H1 (cell line): ENCODE data around the gene TWNK. TPM values are rescaled to one million over a fixed set of nuclear protein-coding genes. Genes with fewer than 3 reads are reported as not detected.

Source experiments
- BCL11A ChIP-seq, 2 experiments: IDR thresholded peaks; one replicate each; pipeline ENCODE4 v1.6.1; 2011; ENCODE audit warnings: low read depth in 2 of 2, low read length in 2 of 2, mild to moderate bottlenecking in 2 of 2
- BRCA1 ChIP-seq: IDR thresholded peaks from 2 replicates; pipeline ENCODE4 v1.6.1; 2012; ENCODE audit warnings: low read depth, low read length, improper control_type of control experiment
- CHD1 ChIP-seq: IDR thresholded peaks from 2 replicates; pipeline ENCODE4 v1.6.1; 2012; ENCODE audit warnings: low read depth, low read length, improper control_type of control experiment
- CHD2 ChIP-seq: IDR thresholded peaks from 2 replicates; pipeline ENCODE4 v1.6.1; 2012; ENCODE audit warnings: low read length, improper control_type of control experiment
- EGR1 ChIP-seq: IDR thresholded peaks from 2 replicates; pipeline ENCODE4 v1.6.1; 2011; ENCODE audit warnings: low read depth, low read length, borderline replicate concordance
- FOSL1 ChIP-seq: IDR thresholded peaks from 2 replicates; pipeline ENCODE4 v1.6.1; 2011; ENCODE audit warnings: mild to moderate bottlenecking, low read depth, low read length, moderate library complexity; ENCODE audit not compliant: insufficient read depth
- NANOG ChIP-seq: IDR thresholded peaks from 2 replicates; pipeline ENCODE4 v1.6.1; 2011; ENCODE audit warnings: low read length, low read depth, mild to moderate bottlenecking, inconsistent platforms; ENCODE audit not compliant: insufficient read depth, poor library complexity, severe bottlenecking
- PHF8 ChIP-seq: fragments of 200-600 bp; sonication (generic); conservative IDR thresholded peaks from 2 replicates; pipeline ENCODE4 v1.7.1; 2012; ENCODE audit warnings: low read depth, mild to moderate bottlenecking, inconsistent platforms, low read length, moderate library complexity
- POLR2A ChIP-seq, 2 experiments: IDR thresholded peaks; 1 replicate in 1 of 2; 2 replicates in 1 of 2; pipeline ENCODE4 v1.6.1; 2011; ENCODE audit warnings: low read depth in 2 of 2, low read length in 2 of 2, mild to moderate bottlenecking in 2 of 2; ENCODE audit errors: control extremely low read depth in 1 of 2
- POLR2AphosphoS5 ChIP-seq: IDR thresholded peaks from 2 replicates; pipeline ENCODE4 v1.6.1; 2011; ENCODE audit warnings: low read depth, low read length
- POU5F1 ChIP-seq: IDR thresholded peaks from 2 replicates; pipeline ENCODE4 v1.6.1; 2011; ENCODE audit warnings: low read depth, mild to moderate bottlenecking, low read length, moderate library complexity
- RAD21 ChIP-seq, 2 experiments: IDR thresholded peaks in 1 of 2; conservative IDR thresholded peaks in 1 of 2; 2 replicates each; pipeline ENCODE4 v1.6.1; 2011; ENCODE audit warnings: low read depth in 2 of 2, low read length in 2 of 2, improper control_type of control experiment in 1 of 2, inconsistent platforms in 1 of 2, mild to moderate bottlenecking in 1 of 2, moderate library complexity in 1 of 2
- RXRA ChIP-seq: IDR thresholded peaks from 2 replicates; pipeline ENCODE4 v1.6.1; 2011; ENCODE audit warnings: low read depth, mild to moderate bottlenecking, low read length, moderate library complexity; ENCODE audit not compliant: insufficient read depth
- SIN3A ChIP-seq, 2 experiments: IDR thresholded peaks in 1 of 2; conservative IDR thresholded peaks in 1 of 2; 2 replicates each; pipeline ENCODE4 v1.6.1; 2011 to 2012; ENCODE audit warnings: low read length in 2 of 2, improper control_type of control experiment in 1 of 2, low read depth in 1 of 2, mild to moderate bottlenecking in 1 of 2
- SP1 ChIP-seq: IDR thresholded peaks from 2 replicates; pipeline ENCODE4 v1.6.1; 2011; ENCODE audit warnings: low read depth, low read length
- TEAD4 ChIP-seq: IDR thresholded peaks from 2 replicates; pipeline ENCODE4 v1.6.1; 2012; ENCODE audit warnings: low read depth, low read length, inconsistent platforms, mixed read lengths
- YY1 ChIP-seq: IDR thresholded peaks from 2 replicates; pipeline ENCODE4 v1.6.1; 2011; ENCODE audit warnings: low read depth, mild to moderate bottlenecking, low read length
- polyA plus RNA-seq, 7 experiments: library from polyadenylated mRNA; depleted of rRNA in 3 of 7; stranded (reverse) in 5 of 7; unstranded in 2 of 7; fragments of >200 nt in 5 of 7; fragments of 200-250 nt in 2 of 7; gene quantifications; 1 replicate in 5 of 7; 2 replicates in 1 of 7; 4 replicates in 1 of 7; pipeline versions ENCODE4 v1.2.1 to v1.2.3, GENCODE V29; 2011 to 2013; ENCODE audit warnings: missing spikeins in 2 of 7, mixed read lengths in 2 of 7
- total RNA-seq: library from RNA; stranded (reverse); fragmentation: NEBNext Ultra II Directional; extraction: Animal tissue kit (Norgen Biotek cat#: 25700); gene quantifications from 2 replicates; pipeline ENCODE4 v1.2.1, GENCODE V29; 2021
- TF ChIP-seq, protein P1 (sequence below): IDR thresholded peaks from 2 replicates; pipeline ENCODE4 v1.6.1; 2011; ENCODE audit warnings: low read depth, mild to moderate bottlenecking, low read length; ENCODE audit not compliant: insufficient read depth
- TF ChIP-seq, protein P2 (sequence below): IDR thresholded peaks from 2 replicates; pipeline ENCODE4 v1.6.1; 2012; ENCODE audit warnings: low read length, inconsistent platforms
- TF ChIP-seq, protein P3 (sequence below): IDR thresholded peaks from 2 replicates; pipeline ENCODE4 v1.6.1; 2012; ENCODE audit warnings: inconsistent platforms

Gene TWNK
- total and polyA plus RNA-seq, 2 of the 8 experiments (the other 6 are each of a cell fraction or from before 2014, with no cell fraction given) = 15.4 to 32.5 TPM

DNA sequence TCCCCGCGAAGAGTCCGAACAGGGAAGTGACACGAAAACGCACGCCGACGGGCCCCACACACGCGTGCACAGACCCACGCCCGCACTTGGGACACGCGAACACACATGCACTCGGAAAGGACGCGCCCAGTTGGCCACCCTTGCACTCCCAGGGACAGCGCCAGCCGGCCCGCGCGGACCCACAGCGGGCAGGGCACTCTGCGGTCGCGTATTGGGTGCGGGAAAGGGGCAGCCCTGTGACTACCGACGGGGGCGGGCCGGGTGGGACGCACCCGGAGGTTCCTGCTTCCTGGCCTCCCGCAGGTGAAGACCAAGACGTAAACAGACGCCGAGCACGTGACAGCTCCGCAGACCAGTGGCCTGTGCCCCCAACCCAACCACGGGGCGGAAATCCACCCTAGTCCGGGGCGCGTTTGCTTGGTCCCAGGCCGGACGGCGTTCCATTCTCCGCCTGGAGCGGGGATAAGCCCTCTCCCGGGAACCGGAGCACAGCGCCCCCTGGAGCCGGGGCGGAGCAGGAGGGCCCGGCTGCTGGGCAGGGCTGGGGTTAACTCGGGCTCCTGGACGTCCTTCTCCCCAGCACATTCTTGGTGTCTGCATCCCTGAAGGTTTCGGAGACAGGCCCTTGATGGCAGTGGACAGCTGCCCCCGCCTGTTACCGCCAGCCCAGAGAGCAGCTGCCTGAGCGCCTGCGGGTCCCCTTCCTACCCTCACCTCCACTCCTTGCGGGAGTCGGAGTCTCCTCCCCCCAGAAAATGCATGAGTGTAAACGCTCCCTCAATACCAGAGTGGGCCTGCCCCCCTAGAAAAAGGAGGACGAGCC, 10.2 kb downstream of the TWNK start (continued):
- TF ChIP-seq, protein P1, sequence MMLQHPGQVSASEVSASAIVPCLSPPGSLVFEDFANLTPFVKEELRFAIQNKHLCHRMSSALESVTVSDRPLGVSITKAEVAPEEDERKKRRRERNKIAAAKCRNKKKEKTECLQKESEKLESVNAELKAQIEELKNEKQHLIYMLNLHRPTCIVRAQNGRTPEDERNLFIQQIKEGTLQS = 0 out of 2 replicates have a peak, but pooled peaks have one; percentile 22
- TF ChIP-seq SIN3A (conservative IDR thresholded peaks at IDR 0.05 in 1 of 2, IDR thresholded peaks at IDR 0.05 in 1 of 2; ENCODE audit: low read depth in 1 of 2, low read length in 2 of 2) (peak in 1 of 2 experiments; percentile 68; a peak in 2 of 4 replicates), NANOG (no peak), YY1 (peak; percentile 25; the same call in 1 of the 2 replicates), EGR1 (no peak), FOSL1 (no peak), CHD2 (no peak), BRCA1 (no peak), POLR2A (IDR thresholded peaks at IDR 0.05; ENCODE audit: control extremely low read depth in 1 of 2, low read depth in 2 of 2, low read length in 2 of 2) (no peak; a peak in 1 of 3 replicates), PHF8 (no peak), CHD1 (no peak; the same call in 1 of the 2 replicates), BCL11A (IDR thresholded peaks at IDR 0.05; ENCODE audit: low read depth in 2 of 2, low read length in 2 of 2) (no peak), RXRA (0 out of 2 replicates have a peak, but pooled peaks have one; percentile 63), RAD21 (IDR thresholded peaks at IDR 0.05 in 1 of 2, conservative IDR thresholded peaks at IDR 0.05 in 1 of 2; ENCODE audit: low read depth in 2 of 2, low read length in 2 of 2) (peak in 1 of 2 experiments; percentile 40; a peak in 2 of 4 replicates), SP1 (0 out of 2 replicates have a peak, but pooled peaks have one; percentile 31), TEAD4 (no peak), POLR2AphosphoS5 (0 out of 2 replicates have a peak, but pooled peaks have one; percentile 48), POU5F1 (no peak)
- TF ChIP-seq, protein P2, sequence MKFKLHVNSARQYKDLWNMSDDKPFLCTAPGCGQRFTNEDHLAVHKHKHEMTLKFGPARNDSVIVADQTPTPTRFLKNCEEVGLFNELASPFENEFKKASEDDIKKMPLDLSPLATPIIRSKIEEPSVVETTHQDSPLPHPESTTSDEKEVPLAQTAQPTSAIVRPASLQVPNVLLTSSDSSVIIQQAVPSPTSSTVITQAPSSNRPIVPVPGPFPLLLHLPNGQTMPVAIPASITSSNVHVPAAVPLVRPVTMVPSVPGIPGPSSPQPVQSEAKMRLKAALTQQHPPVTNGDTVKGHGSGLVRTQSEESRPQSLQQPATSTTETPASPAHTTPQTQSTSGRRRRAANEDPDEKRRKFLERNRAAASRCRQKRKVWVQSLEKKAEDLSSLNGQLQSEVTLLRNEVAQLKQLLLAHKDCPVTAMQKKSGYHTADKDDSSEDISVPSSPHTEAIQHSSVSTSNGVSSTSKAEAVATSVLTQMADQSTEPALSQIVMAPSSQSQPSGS = no peak
- TF ChIP-seq, protein P3, sequence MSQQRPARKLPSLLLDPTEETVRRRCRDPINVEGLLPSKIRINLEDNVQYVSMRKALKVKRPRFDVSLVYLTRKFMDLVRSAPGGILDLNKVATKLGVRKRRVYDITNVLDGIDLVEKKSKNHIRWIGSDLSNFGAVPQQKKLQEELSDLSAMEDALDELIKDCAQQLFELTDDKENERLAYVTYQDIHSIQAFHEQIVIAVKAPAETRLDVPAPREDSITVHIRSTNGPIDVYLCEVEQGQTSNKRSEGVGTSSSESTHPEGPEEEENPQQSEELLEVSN = peak; percentile 41; the same call in 1 of the 2 replicates
